HEK293 (cell line): Measurements from ENCODE around the gene NFIB.

Experiments used
- ATF2 ChIP-seq: fragments of 450-650 bp; formaldehyde crosslinking; IDR thresholded peaks from 2 replicates; pipeline ENCODE4 v1.5.1; 2016; ENCODE audit warnings: missing biosample characterization, missing genetic modification characterization, low read depth
- BCL11B ChIP-seq: fragments of 450-650 bp; formaldehyde crosslinking; IDR thresholded peaks from 2 replicates; pipeline ENCODE4 v1.5.1; 2016; ENCODE audit warnings: low read depth, missing biosample characterization, missing genetic modification characterization
- FEZF1 ChIP-seq: fragments of 450-650 bp; formaldehyde crosslinking; IDR thresholded peaks from 2 replicates; pipeline ENCODE4 v1.5.1; 2016; ENCODE audit warnings: missing biosample characterization, missing genetic modification characterization
- OSR2 ChIP-seq: fragments of 450-650 bp; formaldehyde crosslinking; IDR thresholded peaks from 2 replicates; pipeline ENCODE4 v1.5.1; 2016; ENCODE audit warnings: missing biosample characterization, missing genetic modification characterization
- PRDM4 ChIP-seq: fragments of 450-650 bp; formaldehyde crosslinking; IDR thresholded peaks from 2 replicates; pipeline ENCODE4 v1.5.1; 2017; ENCODE audit warnings: missing biosample characterization, missing genetic modification characterization
- SP2 ChIP-seq: fragments of 450-650 bp; formaldehyde crosslinking; IDR thresholded peaks from 2 replicates; pipeline ENCODE4 v1.5.1; 2016; ENCODE audit warnings: missing biosample characterization, missing genetic modification characterization
- TCF7L2 ChIP-seq: IDR thresholded peaks from 2 replicates; pipeline ENCODE4 v1.6.1; 2011; ENCODE audit warnings: low read depth, mild to moderate bottlenecking, inconsistent platforms, low read length, moderate library complexity, borderline replicate concordance
- YY1 ChIP-seq: fragments of 450-650 bp; formaldehyde crosslinking; IDR thresholded peaks from 2 replicates; pipeline ENCODE4 v1.5.1; 2018; ENCODE audit warnings: missing biosample characterization, missing genetic modification characterization
- ZBTB8A ChIP-seq: fragments of 450-650 bp; formaldehyde crosslinking; IDR thresholded peaks from 2 replicates; pipeline ENCODE4 v1.5.1; 2016; ENCODE audit warnings: missing biosample characterization, missing genetic modification characterization
- ZNF132 ChIP-seq: fragments of 450-650 bp; formaldehyde crosslinking; IDR thresholded peaks from 2 replicates; pipeline ENCODE4 v1.5.1; 2017; ENCODE audit warnings: missing biosample characterization, missing genetic modification characterization, borderline replicate concordance
- ZNF148 ChIP-seq: fragments of 450-650 bp; formaldehyde crosslinking; IDR thresholded peaks from 2 replicates; pipeline ENCODE4 v1.5.0; 2017; ENCODE audit warnings: missing biosample characterization, missing genetic modification characterization, borderline replicate concordance
- ZNF16 ChIP-seq: fragments of 450-650 bp; formaldehyde crosslinking; IDR thresholded peaks from 2 replicates; pipeline ENCODE4 v1.5.1; 2016; ENCODE audit warnings: low read depth, missing biosample characterization, missing genetic modification characterization
- ZNF223 ChIP-seq: fragments of 450-650 bp; formaldehyde crosslinking; IDR thresholded peaks from 2 replicates; pipeline ENCODE4 v1.5.1; 2016; ENCODE audit warnings: missing biosample characterization, missing genetic modification characterization
- ZNF248 ChIP-seq: fragments of 450-650 bp; formaldehyde crosslinking; IDR thresholded peaks from 2 replicates; pipeline ENCODE4 v1.5.1; 2017; ENCODE audit warnings: missing biosample characterization, missing genetic modification characterization
- ZNF280D ChIP-seq: fragments of 450-650 bp; formaldehyde crosslinking; IDR thresholded peaks from 2 replicates; pipeline ENCODE4 v1.5.1; 2016; ENCODE audit warnings: missing biosample characterization, missing genetic modification characterization
- ZNF311 ChIP-seq: fragments of 450-650 bp; formaldehyde crosslinking; IDR thresholded peaks from 2 replicates; pipeline ENCODE4 v1.5.1; 2017; ENCODE audit warnings: missing biosample characterization, missing genetic modification characterization, borderline replicate concordance
- ZNF513 ChIP-seq: fragments of 450-650 bp; IDR thresholded peaks from 2 replicates; pipeline ENCODE4 v1.5.1; 2018; ENCODE audit warnings: missing biosample characterization, missing genetic modification characterization
- ZNF518A ChIP-seq: fragments of 450-650 bp; formaldehyde crosslinking; conservative IDR thresholded peaks from 2 replicates; pipeline ENCODE4 v1.5.1; 2016; ENCODE audit warnings: low read depth, missing biosample characterization, missing genetic modification characterization
- ZNF530 ChIP-seq: fragments of 450-650 bp; formaldehyde crosslinking; IDR thresholded peaks from 2 replicates; pipeline ENCODE4 v1.5.1; 2016; ENCODE audit warnings: low read depth, missing biosample characterization, missing genetic modification characterization
- ZNF544 ChIP-seq: fragments of 450-650 bp; formaldehyde crosslinking; IDR thresholded peaks from 2 replicates; pipeline ENCODE4 v1.5.0; 2017; ENCODE audit warnings: missing biosample characterization, missing genetic modification characterization
- ZNF624 ChIP-seq: fragments of 450-650 bp; formaldehyde crosslinking; IDR thresholded peaks from 2 replicates; pipeline ENCODE4 v1.5.1; 2017; ENCODE audit warnings: missing biosample characterization, missing genetic modification characterization
- ZNF629 ChIP-seq: fragments of 450-650 bp; formaldehyde crosslinking; IDR thresholded peaks from 2 replicates; pipeline ENCODE4 v1.5.1; 2017; ENCODE audit warnings: missing biosample characterization, missing genetic modification characterization

NFIB gene

GRCh38 chr9:14298601-14299022 is 15.3 kb downstream of the NFIB start (continued):
- no peak for TF ChIP-seq ZNF280D (tag by site-specific recombination)
- 0 out of 2 replicates have a peak, but pooled peaks have one; percentile 26 for TF ChIP-seq BCL11B (tag by site-specific recombination)
- TF ChIP-seq ZNF513: no peak
- TF ChIP-seq ZNF624 (tag by site-specific recombination): no peak
- peak; percentile 50; the same call in 1 of the 2 replicates for TF ChIP-seq PRDM4
- no peak for TF ChIP-seq SP2 (tag by site-specific recombination)
- TF ChIP-seq ZNF530: no peak
- no peak for TF ChIP-seq ZNF248 (tag by site-specific recombination)
- TF ChIP-seq OSR2: peak; percentile 95
- TF ChIP-seq ZNF544 (tag by site-specific recombination): no peak
- TF ChIP-seq ATF2 (tag by site-specific recombination): no peak
- TF ChIP-seq ZNF16: no peak
- TF ChIP-seq ZNF518A (tag by site-specific recombination): no peak
- TF ChIP-seq YY1 (tag by site-specific recombination): no peak
- no peak for TF ChIP-seq ZNF223 (tag by site-specific recombination)
- TF ChIP-seq ZNF148 (tag by site-specific recombination): no peak
- no peak for TF ChIP-seq ZNF132 (tag by site-specific recombination)
- TF ChIP-seq FEZF1 (tag by site-specific recombination): peak; percentile 76
- 0 out of 2 replicates have a peak, but pooled peaks have one; percentile 42 for TF ChIP-seq ZNF629 (tag by site-specific recombination)
- no peak for TF ChIP-seq ZNF311 (tag by site-specific recombination)
- TF ChIP-seq TCF7L2: peak; percentile 74; the same call in 1 of the 2 replicates
- no peak for TF ChIP-seq ZBTB8A (tag by site-specific recombination)
